ENCODE results near the gene TMPRSS9. TPM values are rescaled to one million over a fixed set of nuclear protein-coding genes. Genes with fewer than 3 reads are reported as not detected.

Gene TMPRSS9
- total RNA-seq, 4 donors from 2014 or later = not detected

GRCh38 chr19:2318923-2319322 is 41.1 kb upstream of the TMPRSS9 start:
- no peak for TF ChIP-seq CTCF (IDR thresholded peaks at IDR 0.05; ENCODE audit: low read depth)

GRCh38 chr19:2319551-2319950 is 40.5 kb upstream of the TMPRSS9 start:
- no peak for TF ChIP-seq CTCF (IDR thresholded peaks at IDR 0.05; ENCODE audit: low read depth)

GRCh38 chr19:2320049-2320448 is 40.0 kb upstream of the TMPRSS9 start:
- TF ChIP-seq CTCF (IDR thresholded peaks at IDR 0.05; ENCODE audit: low read depth) = no peak

GRCh38 chr19:2320939-2321338 is 39.1 kb upstream of the TMPRSS9 start:
- TF ChIP-seq CTCF (IDR thresholded peaks at IDR 0.05; ENCODE audit: low read depth) = no peak

- no peak for TF ChIP-seq CTCF (IDR thresholded peaks at IDR 0.05; ENCODE audit: low read depth)
Observed at GRCh38 chr19:2321565-2322283, 38.3 kb upstream of the TMPRSS9 start.

- TF ChIP-seq CTCF (IDR thresholded peaks at IDR 0.05; ENCODE audit: low read depth) = no peak
Observed at GRCh38 chr19:2323707-2324106, 36.4 kb upstream of the TMPRSS9 start.

- TF ChIP-seq CTCF (IDR thresholded peaks at IDR 0.05; ENCODE audit: low read depth) = no peak
Observed at GRCh38 chr19:2324220-2324948, 35.7 kb upstream of the TMPRSS9 start.

Data from subcutaneous adipose tissue (tissue), 4 donors.